Measurements from ENCODE around the gene BOLA2B.

GRCh38 chr16:30152517-30152916 is 40.9 kb downstream of the BOLA2B start:
- TF ChIP-seq CTCF (IDR thresholded peaks at IDR 0.05 in 2 of 3, conservative IDR thresholded peaks at IDR 0.05 in 1 of 3; ENCODE audit: borderline replicate concordance in 1 of 3, insufficient read depth in 1 of 3, low read depth in 2 of 3, low read length in 2 of 3) = no peak
- TF ChIP-seq POLR2A (IDR thresholded peaks at IDR 0.05; ENCODE audit: borderline replicate concordance, extremely low read depth, insufficient read depth, insufficient read length) = no peak
